OCI-LY7 (cell line): ENCODE measurements around the gene NPBWR2. TPM values are rescaled to one million over a fixed set of nuclear protein-coding genes. Genes with fewer than 3 reads are reported as not detected.
"Not testable (repeated sequence)": the region's sequence is repeated elsewhere in the genome, so short reads cannot be mapped to it uniquely, and the experiment has no call there.

Experiments used
- BruUV-seq: library from RNA; stranded (reverse); fragments of 400-500 nt; replicated peaks from 2 replicates; lab custom pipeline; 2021; lab: Mats Ljungman, UMichigan
- CTCF ChIA-PET: fragments of 300-600 bp; sonication (Branson Sonifier 250); formaldehyde crosslinking; loops from one replicate; lab custom pipeline; 2022; ENCODE audit warnings: antibody characterized with exemption; ENCODE audit not compliant: unreplicated experiment; lab: Charles Lee
- POLR2A ChIA-PET: fragments of 300-600 bp; sonication (Branson Sonifier 250); formaldehyde crosslinking; loops from one replicate; lab custom pipeline; 2022; ENCODE audit warnings: antibody characterized with exemption; lab: Charles Lee
- DNase-seq: peaks from one replicate; pipeline ENCODE4 v3.0.0-alpha.2; 2015; ENCODE audit warnings: low spot score
- H2AFZ ChIP-seq: fragments of 200-600 bp; sonication (generic), shearing (Covaris generic); 2 replicates; pipeline ENCODE4 v1.6.1; 2014; ENCODE audit warnings: mild to moderate bottlenecking, antibody characterized with exemption, low read length, moderate library complexity
- H3K27ac ChIP-seq: fragments of 200-600 bp; sonication (generic); 2 replicates; pipeline ENCODE4 v1.5.1; 2014; ENCODE audit warnings: mixed run types, low read depth, mild to moderate bottlenecking, moderate library complexity, low read length, inconsistent platforms; ENCODE audit not compliant: poor library complexity, severe bottlenecking
- H3K36me3 ChIP-seq: fragments of 200-600 bp; sonication (generic); 2 replicates; pipeline ENCODE4 v1.6.1; 2014; ENCODE audit warnings: mild to moderate bottlenecking, antibody characterized with exemption, low read length, moderate library complexity, mixed read lengths; ENCODE audit not compliant: insufficient read depth
- H3K4me1 ChIP-seq: fragments of 200-600 bp; sonication (generic); 2 replicates; pipeline ENCODE4 v1.5.1; 2014; ENCODE audit warnings: mild to moderate bottlenecking, low read length; ENCODE audit not compliant: insufficient read depth, poor library complexity, severe bottlenecking
- H3K4me2 ChIP-seq: fragments of 200-600 bp; sonication (generic); 2 replicates; pipeline ENCODE4 v1.6.1; 2014; ENCODE audit warnings: mild to moderate bottlenecking, low read length
- H3K4me3 ChIP-seq: fragments of 200-600 bp; sonication (generic); 2 replicates; pipeline ENCODE4 v1.5.1; 2014; ENCODE audit warnings: mild to moderate bottlenecking, low read depth, low read length; ENCODE audit not compliant: poor library complexity, severe bottlenecking
- H3K79me2 ChIP-seq: fragments of 200-600 bp; sonication (generic); 2 replicates; pipeline ENCODE4 v1.6.1; 2016; ENCODE audit warnings: low read depth, mild to moderate bottlenecking, low read length, moderate library complexity, mixed read lengths; ENCODE audit not compliant: insufficient read depth
- H3K9me2 ChIP-seq: fragments of 200-600 bp; sonication (generic); 2 replicates; pipeline ENCODE4 v1.6.1; 2016; ENCODE audit warnings: mild to moderate bottlenecking, low read length, mixed read lengths; ENCODE audit not compliant: insufficient read depth
- H3K9me3 ChIP-seq: fragments of 200-600 bp; sonication (generic); 2 replicates; pipeline ENCODE4 v1.6.1; 2014; ENCODE audit warnings: mild to moderate bottlenecking, mixed run types, low read length, mixed read lengths
- H4K20me1 ChIP-seq: fragments of 200-600 bp; sonication (generic); 2 replicates; pipeline ENCODE4 v1.6.1; 2014; ENCODE audit warnings: mild to moderate bottlenecking, antibody characterized with exemption, low read length, moderate library complexity, mixed read lengths; ENCODE audit not compliant: insufficient read depth
- EZH2phosphoT487 ChIP-seq: fragments of 200-600 bp; sonication (generic); IDR thresholded peaks from 2 replicates; pipeline ENCODE4 v1.6.1; 2018; ENCODE audit warnings: low read depth, borderline replicate concordance, mild to moderate bottlenecking, mixed run types, antibody characterized with exemption, low read length, moderate library complexity, mixed read lengths
- intact Hi-C: fragments of 100-400 bp; cut with micrococcal nuclease; formaldehyde crosslinking; loops from one replicate; pipeline ENCODE4 v1.10.0; 2022; ENCODE audit not compliant: unreplicated experiment
- total RNA-seq, 2 experiments: library from RNA; depleted of rRNA in 1 of 2; stranded (reverse); fragments of >200 nt in 1 of 2; shearing (Covaris generic) in 1 of 2; gene quantifications; 2 replicates each; pipeline ENCODE4 v1.2.3, GENCODE V29; 2014 to 2022
- TF ChIP-seq, protein P1 (sequence below): fragments of 200-600 bp; sonication (generic); conservative IDR thresholded peaks from 2 replicates; pipeline ENCODE4 v1.5.1; 2014; ENCODE audit warnings: mild to moderate bottlenecking, antibody characterized with exemption, low read length, moderate library complexity, mixed read lengths

Gene NPBWR2
- total RNA-seq, 2 experiments from 2014 or later: not detected

DNA sequence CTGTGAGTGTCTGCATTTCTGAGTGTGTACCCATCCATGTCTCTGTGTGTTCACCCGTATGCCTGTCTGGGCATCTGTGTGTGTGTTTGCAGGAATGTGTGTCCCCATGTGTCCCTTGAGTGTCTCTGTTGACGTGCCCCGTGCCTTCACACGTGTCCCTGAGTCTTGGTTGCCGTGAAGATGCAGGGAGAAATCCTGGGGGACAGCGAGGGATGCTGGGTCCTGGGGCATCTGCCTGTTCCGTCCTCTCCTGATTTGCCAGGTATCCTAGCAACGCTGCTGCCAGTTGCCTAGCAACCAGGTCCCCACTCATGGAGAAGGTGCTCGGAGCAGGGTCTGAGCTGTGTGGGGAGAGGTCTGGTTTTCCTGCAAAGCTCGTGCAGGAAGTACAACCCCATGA lies 17.2 kb downstream of the NPBWR2 start:
- BruUV-seq: no TSS peak
- H2AFZ ChIP-seq: no peak overlapping the region
- H3K27ac ChIP-seq: no peak overlapping the region
- H3K4me1 ChIP-seq: peaks cover 4% of the 10 kb centered on the region
- no peaks in the 10 kb centered on the region for H3K36me3 ChIP-seq
- POLR2A ChIA-PET: no interaction called here
- CTCF ChIA-PET: interaction anchor here (0.9 kb wide), 1 partner anchor 10 kb away, joined by 3 read pairs; no protein-coding TSS in a partner anchor
- H3K79me2 ChIP-seq: no peaks in the 10 kb centered on the region
- TF ChIP-seq, protein P1, sequence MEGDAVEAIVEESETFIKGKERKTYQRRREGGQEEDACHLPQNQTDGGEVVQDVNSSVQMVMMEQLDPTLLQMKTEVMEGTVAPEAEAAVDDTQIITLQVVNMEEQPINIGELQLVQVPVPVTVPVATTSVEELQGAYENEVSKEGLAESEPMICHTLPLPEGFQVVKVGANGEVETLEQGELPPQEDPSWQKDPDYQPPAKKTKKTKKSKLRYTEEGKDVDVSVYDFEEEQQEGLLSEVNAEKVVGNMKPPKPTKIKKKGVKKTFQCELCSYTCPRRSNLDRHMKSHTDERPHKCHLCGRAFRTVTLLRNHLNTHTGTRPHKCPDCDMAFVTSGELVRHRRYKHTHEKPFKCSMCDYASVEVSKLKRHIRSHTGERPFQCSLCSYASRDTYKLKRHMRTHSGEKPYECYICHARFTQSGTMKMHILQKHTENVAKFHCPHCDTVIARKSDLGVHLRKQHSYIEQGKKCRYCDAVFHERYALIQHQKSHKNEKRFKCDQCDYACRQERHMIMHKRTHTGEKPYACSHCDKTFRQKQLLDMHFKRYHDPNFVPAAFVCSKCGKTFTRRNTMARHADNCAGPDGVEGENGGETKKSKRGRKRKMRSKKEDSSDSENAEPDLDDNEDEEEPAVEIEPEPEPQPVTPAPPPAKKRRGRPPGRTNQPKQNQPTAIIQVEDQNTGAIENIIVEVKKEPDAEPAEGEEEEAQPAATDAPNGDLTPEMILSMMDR: no peak
- no peak for TF ChIP-seq EZH2phosphoT487
- no peak for DNase-seq
- H3K9me2 ChIP-seq: no peaks in the 10 kb centered on the region
- no peaks in the 10 kb centered on the region for H3K9me3 ChIP-seq
- intact Hi-C loops: no loop called here
- no peak overlapping the region for H3K4me3 ChIP-seq
- H4K20me1 ChIP-seq: no peaks in the 10 kb centered on the region
- H3K4me2 ChIP-seq: no peak overlapping the region

DNA sequence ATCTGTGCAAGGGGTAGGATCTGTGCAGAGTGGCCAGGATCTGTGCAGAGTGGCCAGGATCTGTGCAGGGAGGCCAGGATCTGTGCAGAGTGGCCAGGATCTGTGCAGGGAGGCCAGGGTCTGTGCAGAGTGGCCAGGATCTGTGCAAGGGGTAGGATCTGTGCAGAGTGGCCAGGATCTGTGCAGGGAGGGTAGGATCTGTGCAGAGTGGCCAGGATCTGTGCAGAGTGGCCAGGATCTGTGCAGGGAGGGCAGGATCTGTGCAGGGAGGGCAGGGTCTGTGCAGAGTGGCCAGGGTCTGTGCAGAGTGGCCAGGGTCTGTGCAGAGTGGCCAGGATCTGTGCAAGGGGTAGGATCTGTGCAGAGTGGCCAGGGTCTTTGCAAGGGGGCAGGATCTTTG lies 18.8 kb downstream of the NPBWR2 start:
- intact Hi-C loops, DNase-seq, H3K9me3 ChIP-seq, H3K27ac ChIP-seq, H3K4me3 ChIP-seq, H4K20me1 ChIP-seq, CTCF ChIA-PET, H3K36me3 ChIP-seq, H3K79me2 ChIP-seq, POLR2A ChIA-PET, H3K4me1 ChIP-seq, H3K9me2 ChIP-seq, BruUV-seq, H2AFZ ChIP-seq, H3K4me2 ChIP-seq: not testable (repeated sequence)

DNA sequence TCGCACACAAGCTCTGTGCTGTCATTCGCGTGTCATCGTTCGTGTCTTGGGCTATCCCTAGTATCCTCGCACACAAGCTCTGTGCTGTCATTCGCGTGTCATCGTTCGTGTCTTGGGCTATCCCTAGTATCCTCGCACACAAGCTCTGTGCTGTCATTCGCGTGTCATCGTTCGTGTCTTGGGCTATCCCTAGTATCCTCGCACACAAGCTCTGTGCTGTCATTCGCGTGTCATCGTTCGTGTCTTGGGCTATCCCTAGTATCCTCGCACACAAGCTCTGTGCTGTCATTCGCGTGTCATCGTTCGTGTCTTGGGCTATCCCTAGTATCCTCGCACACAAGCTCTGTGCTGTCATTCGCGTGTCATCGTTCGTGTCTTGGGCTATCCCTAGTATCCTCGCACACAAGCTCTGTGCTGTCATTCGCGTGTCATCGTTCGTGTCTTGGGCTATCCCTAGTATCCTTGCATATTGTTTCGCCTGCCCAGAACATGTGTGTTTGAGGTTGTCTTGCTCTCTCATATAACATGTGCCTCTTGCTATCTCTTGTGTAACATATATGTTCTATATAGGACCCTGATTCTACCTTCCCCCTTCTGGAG lies 20.0 kb downstream of the NPBWR2 start:
- H3K9me3 ChIP-seq, DNase-seq, H3K4me3 ChIP-seq, BruUV-seq, H3K9me2 ChIP-seq, POLR2A ChIA-PET, intact Hi-C loops, H3K27ac ChIP-seq, H3K79me2 ChIP-seq, CTCF ChIA-PET, H2AFZ ChIP-seq, H3K36me3 ChIP-seq, H4K20me1 ChIP-seq, H3K4me2 ChIP-seq: not testable (repeated sequence)
- H3K4me1 ChIP-seq: peaks cover 11% of the 10 kb centered on the region

DNA sequence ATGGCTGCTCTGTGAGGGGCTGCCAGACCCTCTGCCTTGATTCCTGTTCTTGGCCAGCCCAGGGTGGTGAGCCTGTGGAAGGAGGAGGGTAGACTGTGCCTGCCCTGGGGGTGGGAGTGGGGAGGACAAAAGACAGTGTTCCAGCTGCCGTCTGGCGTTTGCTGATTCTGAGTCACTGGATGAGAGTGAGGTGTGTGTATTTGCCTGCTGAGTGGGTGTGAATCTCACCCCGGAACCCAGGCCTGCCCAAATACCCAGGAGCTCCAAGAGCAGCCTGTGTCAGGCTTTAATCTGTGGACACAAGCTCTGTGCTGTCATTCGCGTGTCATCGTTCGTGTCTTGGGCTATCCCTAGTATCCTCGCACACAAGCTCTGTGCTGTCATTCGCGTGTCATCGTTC lies 20.6 kb downstream of the NPBWR2 start:
- Histone ChIP-seq H3K27ac (no peak overlapping the region), H3K4me3 (no peak overlapping the region), H4K20me1 (no peaks in the 10 kb centered on the region), H2AFZ (no peak overlapping the region), H3K36me3 (no peaks in the 10 kb centered on the region), H3K4me2 (no peak overlapping the region), H3K9me3 (no peaks in the 10 kb centered on the region), H3K79me2 (no peaks in the 10 kb centered on the region), H3K9me2 (no peaks in the 10 kb centered on the region), H3K4me1 (peaks cover 7% of the 10 kb centered on the region)
- ChIA-PET CTCF (no interaction called here), POLR2A (no interaction called here)
- intact Hi-C loops: no loop called here
- TF ChIP-seq EZH2phosphoT487: no peak
- TF ChIP-seq, protein P1: no peak
- DNase-seq: no peak
- BruUV-seq: no TSS peak
